HEK293 (cell line): Measurements from ENCODE around the gene CACNA1C.

Experiments
- CTCF ChIP-seq: fragments of 450-650 bp; formaldehyde crosslinking; IDR thresholded peaks from 2 replicates; pipeline ENCODE4 v1.5.1; 2016; ENCODE audit warnings: missing biosample characterization, missing genetic modification characterization
- HOXA7 ChIP-seq: sonication (generic); formaldehyde crosslinking; IDR thresholded peaks from 2 replicates; pipeline ENCODE4 v1.8.1; 2022; ENCODE audit warnings: missing genetic modification reagents, borderline replicate concordance
- HOXC10 ChIP-seq: sonication (generic); formaldehyde crosslinking; IDR thresholded peaks from 2 replicates; pipeline ENCODE4 v1.8.1; 2023; ENCODE audit warnings: mild to moderate bottlenecking, missing genetic modification reagents
- TRIM28 ChIP-seq: IDR thresholded peaks from 2 replicates; pipeline ENCODE4 v1.6.1; 2011; ENCODE audit warnings: low read length, control low read depth, borderline replicate concordance
- TSHZ1 ChIP-seq: fragments of 450-650 bp; formaldehyde crosslinking; IDR thresholded peaks from 2 replicates; pipeline ENCODE4 v1.5.1; 2016; ENCODE audit warnings: missing biosample characterization, missing genetic modification characterization, borderline replicate concordance
- ZBTB1 ChIP-seq: fragments of 450-650 bp; formaldehyde crosslinking; IDR thresholded peaks from 2 replicates; pipeline ENCODE4 v1.5.1; 2016; ENCODE audit warnings: missing biosample characterization, missing genetic modification characterization
- ZNF311 ChIP-seq: fragments of 450-650 bp; formaldehyde crosslinking; IDR thresholded peaks from 2 replicates; pipeline ENCODE4 v1.5.1; 2017; ENCODE audit warnings: missing biosample characterization, missing genetic modification characterization, borderline replicate concordance
- ZNF645 ChIP-seq: fragments of 450-650 bp; formaldehyde crosslinking; IDR thresholded peaks from 2 replicates; pipeline ENCODE4; 2016; ENCODE audit warnings: missing biosample characterization, missing genetic modification characterization
- ZNF707 ChIP-seq: fragments of 450-650 bp; formaldehyde crosslinking; IDR thresholded peaks from 2 replicates; pipeline ENCODE4 v1.5.1; 2016; ENCODE audit warnings: missing biosample characterization, missing genetic modification characterization

GRCh38 chr12:2299206-2299605 is 246.4 kb downstream of the CACNA1C start:
- TF ChIP-seq TRIM28 (no peak), ZNF645 (tag by site-specific recombination) (no peak), HOXA7 (CRISPR knock-in tag) (no peak), ZNF707 (no peak), CTCF (tag by site-specific recombination) (no peak), TSHZ1 (tag by site-specific recombination) (no peak), HOXC10 (no peak), ZNF311 (tag by site-specific recombination) (no peak), ZBTB1 (tag by site-specific recombination) (no peak)
